Measurements from ENCODE around the gene ACKR2.

Gene ACKR2

DNA sequence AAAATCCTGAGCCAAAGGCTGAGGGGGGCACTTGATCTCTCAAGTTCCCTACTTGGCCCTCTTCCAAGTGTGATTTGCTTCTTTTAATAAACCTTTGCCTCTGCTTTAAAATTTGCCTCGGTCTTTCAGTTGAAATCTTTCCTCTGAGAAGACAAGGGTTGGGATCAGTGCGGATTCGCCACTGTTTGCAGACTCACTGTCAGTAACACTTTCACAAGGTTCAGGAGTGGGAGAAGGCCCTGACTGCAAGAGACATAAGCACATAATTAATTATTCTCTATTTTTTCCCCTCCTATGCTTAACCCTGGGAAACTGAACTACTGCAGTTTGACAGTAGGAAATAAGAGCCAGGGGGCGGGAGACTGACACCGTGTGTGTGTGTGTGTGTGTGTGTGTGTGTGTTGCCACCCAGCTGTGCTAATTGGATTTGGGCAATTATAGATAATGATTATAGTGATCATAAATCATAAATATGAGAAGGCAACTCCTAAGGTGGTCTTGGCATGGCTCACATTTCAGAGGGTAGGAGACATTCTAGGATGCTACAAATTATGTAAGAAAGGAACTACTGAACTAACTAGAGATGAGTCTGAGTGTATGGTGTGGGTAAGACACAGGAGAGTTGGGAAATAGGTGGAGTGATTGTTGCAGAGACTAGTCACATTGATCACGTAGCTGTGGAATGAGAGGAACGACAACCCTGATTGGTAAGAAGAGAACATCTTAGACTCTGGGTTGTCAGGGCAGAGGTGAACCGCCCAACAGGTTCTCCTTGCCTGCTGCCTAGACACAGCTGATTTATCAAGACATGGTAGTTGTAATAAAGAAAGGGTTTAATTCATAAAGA, 91.2 kb downstream of the ACKR2 start:
- DNase-seq: no peak
- TF ChIP-seq, protein P1, sequence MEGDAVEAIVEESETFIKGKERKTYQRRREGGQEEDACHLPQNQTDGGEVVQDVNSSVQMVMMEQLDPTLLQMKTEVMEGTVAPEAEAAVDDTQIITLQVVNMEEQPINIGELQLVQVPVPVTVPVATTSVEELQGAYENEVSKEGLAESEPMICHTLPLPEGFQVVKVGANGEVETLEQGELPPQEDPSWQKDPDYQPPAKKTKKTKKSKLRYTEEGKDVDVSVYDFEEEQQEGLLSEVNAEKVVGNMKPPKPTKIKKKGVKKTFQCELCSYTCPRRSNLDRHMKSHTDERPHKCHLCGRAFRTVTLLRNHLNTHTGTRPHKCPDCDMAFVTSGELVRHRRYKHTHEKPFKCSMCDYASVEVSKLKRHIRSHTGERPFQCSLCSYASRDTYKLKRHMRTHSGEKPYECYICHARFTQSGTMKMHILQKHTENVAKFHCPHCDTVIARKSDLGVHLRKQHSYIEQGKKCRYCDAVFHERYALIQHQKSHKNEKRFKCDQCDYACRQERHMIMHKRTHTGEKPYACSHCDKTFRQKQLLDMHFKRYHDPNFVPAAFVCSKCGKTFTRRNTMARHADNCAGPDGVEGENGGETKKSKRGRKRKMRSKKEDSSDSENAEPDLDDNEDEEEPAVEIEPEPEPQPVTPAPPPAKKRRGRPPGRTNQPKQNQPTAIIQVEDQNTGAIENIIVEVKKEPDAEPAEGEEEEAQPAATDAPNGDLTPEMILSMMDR (IDR thresholded peaks at IDR 0.05; ENCODE audit: low read depth, low read length): no peak
- no peaks in the 10 kb centered on the region for H3K36me3 ChIP-seq
- no peaks in the 10 kb centered on the region for H3K9me3 ChIP-seq (ENCODE audit: severe bottlenecking)
- no peak overlapping the region for H3K27ac ChIP-seq
- H3K27me3 ChIP-seq (ENCODE audit: insufficient read depth, low read depth, severe bottlenecking): no peaks in the 10 kb centered on the region
- H3K4me3 ChIP-seq (ENCODE audit: low read depth, low read length): no peak overlapping the region

DNA sequence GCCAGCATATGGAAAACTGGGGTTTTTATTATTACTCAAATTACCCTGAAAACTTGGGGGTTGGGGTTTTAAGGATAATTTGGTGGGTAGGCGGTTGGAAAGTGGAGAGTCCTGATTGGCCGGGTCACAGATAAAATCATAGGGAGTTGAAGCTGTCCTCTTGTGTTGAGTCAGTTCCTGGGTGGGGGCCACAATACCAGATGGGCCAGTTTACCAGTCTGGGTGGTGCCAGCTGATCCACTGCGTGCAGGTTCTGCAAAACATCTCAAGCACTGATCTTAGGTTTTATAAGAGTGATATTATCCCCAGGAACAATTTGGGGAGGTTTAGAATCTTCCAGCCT, 91.8 kb downstream of the ACKR2 start:
- H3K4me3 ChIP-seq (ENCODE audit: low read depth, low read length): no peak overlapping the region
- H3K9me3 ChIP-seq (ENCODE audit: severe bottlenecking): no peaks in the 10 kb centered on the region
- no peak for DNase-seq
- H3K36me3 ChIP-seq: no peaks in the 10 kb centered on the region
- no peaks in the 10 kb centered on the region for H3K27me3 ChIP-seq (ENCODE audit: insufficient read depth, low read depth, severe bottlenecking)
- TF ChIP-seq, protein P1 (IDR thresholded peaks at IDR 0.05; ENCODE audit: low read depth, low read length): no peak
- H3K27ac ChIP-seq: no peak overlapping the region

DNA sequence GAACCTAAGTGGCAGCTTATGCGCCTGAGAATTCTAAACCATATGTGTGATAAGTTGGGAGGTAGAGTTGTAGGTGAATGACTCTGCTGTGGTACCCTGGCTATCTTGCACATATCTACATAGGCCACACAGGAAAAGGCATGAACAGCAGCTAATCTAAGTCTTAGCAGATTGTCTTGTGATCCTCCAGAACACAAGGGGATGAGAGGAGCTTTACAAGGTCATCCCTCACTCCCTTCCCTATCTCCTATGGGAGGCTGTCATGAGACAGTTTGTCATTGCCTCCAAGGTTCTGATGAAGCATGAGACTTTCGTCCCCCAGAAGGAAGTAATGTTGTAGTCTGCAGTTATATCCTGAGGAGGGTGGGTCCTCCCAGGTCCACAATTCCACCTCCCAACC, 93.0 kb downstream of the ACKR2 start:
- no peaks in the 10 kb centered on the region for H3K9me3 ChIP-seq (ENCODE audit: severe bottlenecking)
- H3K4me3 ChIP-seq (ENCODE audit: low read depth, low read length): no peak overlapping the region
- no peaks in the 10 kb centered on the region for H3K36me3 ChIP-seq
- DNase-seq: no peak
- TF ChIP-seq, protein P1 (IDR thresholded peaks at IDR 0.05; ENCODE audit: low read depth, low read length): no peak
- no peak overlapping the region for H3K27ac ChIP-seq
- no peaks in the 10 kb centered on the region for H3K27me3 ChIP-seq (ENCODE audit: insufficient read depth, low read depth, severe bottlenecking)

DNA sequence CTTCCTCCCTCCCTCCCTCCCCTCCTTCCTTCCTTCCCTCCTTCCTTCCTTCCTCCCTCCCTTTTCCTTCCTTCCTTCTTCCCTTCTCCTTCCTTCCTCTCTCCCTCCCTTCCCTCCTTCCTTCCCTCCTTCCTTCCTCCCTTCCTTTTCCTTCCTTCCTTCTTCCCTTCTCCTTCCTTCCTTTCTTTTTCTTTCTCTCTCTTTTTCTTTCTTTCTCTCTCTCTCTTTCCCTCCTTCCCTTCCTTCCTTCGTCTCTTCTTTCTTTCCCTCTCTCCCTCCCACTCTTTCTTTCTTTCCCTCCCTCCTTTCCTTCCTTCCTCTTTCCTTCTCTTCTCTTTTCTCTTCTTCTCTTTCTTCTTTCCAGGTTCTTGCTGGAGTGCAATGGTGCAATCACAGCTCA, 94.8 kb downstream of the ACKR2 start:
- H3K9me3 ChIP-seq (ENCODE audit: severe bottlenecking): no peaks in the 10 kb centered on the region
- H3K27me3 ChIP-seq (ENCODE audit: insufficient read depth, low read depth, severe bottlenecking): no peaks in the 10 kb centered on the region
- no peaks in the 10 kb centered on the region for H3K36me3 ChIP-seq
- H3K4me3 ChIP-seq (ENCODE audit: low read depth, low read length): no peak overlapping the region
- DNase-seq: no peak
- no peak overlapping the region for H3K27ac ChIP-seq
- TF ChIP-seq, protein P1 (IDR thresholded peaks at IDR 0.05; ENCODE audit: low read depth, low read length): no peak

DNA sequence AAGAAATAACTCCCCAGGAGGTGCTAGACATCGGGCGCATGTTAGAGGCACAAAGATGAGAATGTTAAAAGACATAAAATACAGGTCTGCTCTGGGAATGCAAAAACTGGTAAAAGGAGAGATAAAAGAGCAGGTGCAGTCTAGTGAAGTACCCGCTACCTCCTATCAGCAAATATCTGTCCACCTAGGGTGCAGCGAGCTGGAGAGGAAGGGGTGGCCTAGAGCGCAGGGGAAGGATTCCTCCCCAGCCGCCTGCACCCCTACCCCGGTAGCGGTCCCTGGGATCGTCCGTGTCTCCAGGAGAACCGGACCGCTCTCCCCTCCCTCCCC, 96.5 kb downstream of the ACKR2 start:
- DNase-seq: no peak
- Histone ChIP-seq H3K9me3 (ENCODE audit: severe bottlenecking) (no peaks in the 10 kb centered on the region), H3K27me3 (ENCODE audit: insufficient read depth, low read depth, severe bottlenecking) (no peaks in the 10 kb centered on the region), H3K4me3 (ENCODE audit: low read depth, low read length) (no peak overlapping the region), H3K27ac (no peak overlapping the region), H3K36me3 (no peaks in the 10 kb centered on the region)
- TF ChIP-seq, protein P1 (IDR thresholded peaks at IDR 0.05; ENCODE audit: low read depth, low read length): no peak
